Activated CD8-positive, alpha-beta memory T cell treated with anti-CD3 and anti-CD28 coated beads, Interleukin-2, amount 50 U/mL, for 4 hours (primary cell): ENCODE results near the gene BAHD1.

Experiments used
- DNase-seq: peaks from one replicate; pipeline ENCODE4 v3.0.0-alpha.2; 2020

Gene BAHD1

DNA sequence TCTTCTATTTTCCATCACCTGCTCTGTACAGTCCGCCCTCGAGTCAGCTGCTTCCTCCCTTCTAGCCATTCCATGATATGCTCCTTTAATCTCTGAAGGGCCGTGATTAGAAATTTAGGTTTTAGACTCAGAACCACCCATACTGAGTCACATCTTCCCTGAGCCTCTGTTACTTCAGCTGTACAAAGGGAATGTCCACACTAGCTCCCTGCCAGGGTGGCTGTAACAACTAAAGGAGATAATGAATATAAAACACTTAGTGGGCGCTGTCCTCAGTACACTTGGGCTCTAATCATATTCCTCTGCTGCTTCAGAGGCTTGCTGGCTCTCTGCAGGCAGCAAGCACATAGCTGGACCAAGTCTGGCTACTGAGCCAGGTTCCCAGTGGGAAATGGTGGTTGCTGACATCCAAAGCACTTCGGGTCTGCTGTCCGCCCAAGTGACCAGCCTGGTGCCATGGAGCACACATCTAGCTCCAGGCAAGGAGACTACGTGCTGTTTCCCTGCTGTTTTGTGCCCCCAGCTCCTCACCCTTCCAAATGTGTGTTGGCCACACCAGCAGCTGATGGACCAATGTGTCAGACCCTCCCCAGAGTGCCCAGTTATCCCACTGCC, 29.1 kb downstream of the BAHD1 start:
- no peak for DNase-seq

DNA sequence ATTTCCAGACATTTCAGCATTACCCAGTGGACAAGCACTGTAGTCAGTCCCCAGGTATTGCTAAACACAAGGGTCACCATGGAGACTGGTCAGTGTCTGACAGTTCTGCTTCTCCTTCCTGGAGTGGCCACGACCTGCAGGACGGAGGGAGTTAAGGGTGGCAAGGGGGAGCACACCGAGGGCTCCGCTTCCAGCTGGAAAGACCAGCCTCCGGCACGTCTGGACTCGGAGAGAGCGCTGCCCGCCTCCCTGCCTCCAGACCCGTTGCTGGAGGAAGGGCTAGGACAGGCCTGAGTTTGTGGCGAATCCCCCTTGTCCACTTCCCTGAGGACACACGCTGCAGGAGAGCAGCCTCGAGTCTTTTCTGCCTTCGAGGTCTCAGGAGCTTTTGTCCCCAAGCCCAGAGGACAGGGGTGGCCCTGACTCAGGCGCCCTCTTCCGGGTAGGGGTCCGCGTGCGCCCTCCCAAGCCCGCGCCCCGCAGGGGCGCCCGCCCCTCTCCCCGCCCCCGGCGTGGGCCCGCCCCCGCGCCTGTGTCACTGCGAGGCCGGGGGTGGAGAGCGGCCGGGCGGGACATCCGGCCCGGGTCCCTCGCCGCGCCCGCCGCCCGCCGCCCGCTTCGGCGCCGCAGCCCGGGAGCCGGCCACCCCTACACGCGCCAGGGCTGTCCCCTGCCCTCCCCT, 29.8 kb downstream of the BAHD1 start, which contains the start of gene CHST14:
CHST14 (plus strand) TSS at position 562 of the 682 bp plus-strand sequence. CDS start 230 bp downstream, outside the sequence.
- DNase-seq: peak; percentile 68

DNA sequence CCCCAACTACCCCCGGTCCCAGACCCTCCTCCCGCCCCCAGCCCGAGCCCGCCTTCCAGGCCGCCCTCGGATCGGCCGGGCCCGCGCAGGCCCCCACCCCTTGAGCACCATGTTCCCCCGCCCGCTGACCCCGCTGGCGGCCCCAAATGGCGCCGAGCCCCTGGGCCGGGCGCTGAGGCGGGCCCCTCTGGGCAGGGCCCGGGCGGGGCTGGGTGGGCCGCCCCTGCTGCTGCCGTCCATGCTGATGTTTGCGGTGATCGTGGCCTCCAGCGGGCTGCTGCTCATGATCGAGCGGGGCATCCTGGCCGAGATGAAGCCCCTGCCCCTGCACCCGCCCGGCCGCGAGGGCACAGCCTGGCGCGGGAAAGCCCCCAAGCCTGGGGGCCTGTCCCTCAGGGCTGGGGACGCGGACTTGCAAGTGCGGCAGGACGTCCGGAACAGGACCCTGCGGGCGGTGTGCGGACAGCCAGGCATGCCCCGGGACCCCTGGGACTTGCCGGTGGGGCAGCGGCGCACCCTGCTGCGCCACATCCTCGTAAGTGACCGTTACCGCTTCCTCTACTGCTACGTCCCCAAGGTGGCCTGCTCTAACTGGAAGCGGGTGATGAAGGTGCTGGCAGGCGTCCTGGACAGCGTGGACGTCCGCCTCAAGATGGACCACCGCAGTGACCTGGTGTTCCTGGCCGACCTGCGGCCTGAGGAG, 30.5 kb downstream of the BAHD1 start:
- no peak for DNase-seq

DNA sequence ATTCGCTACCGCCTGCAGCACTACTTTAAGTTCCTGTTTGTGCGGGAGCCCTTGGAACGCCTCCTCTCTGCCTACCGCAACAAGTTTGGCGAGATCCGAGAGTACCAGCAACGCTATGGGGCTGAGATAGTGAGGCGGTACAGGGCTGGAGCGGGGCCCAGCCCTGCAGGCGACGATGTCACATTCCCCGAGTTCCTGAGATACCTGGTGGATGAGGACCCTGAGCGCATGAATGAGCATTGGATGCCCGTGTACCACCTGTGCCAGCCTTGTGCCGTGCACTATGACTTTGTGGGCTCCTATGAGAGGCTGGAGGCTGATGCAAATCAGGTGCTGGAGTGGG, 31.0 kb downstream of the BAHD1 start:
- DNase-seq: peak; percentile 22

DNA sequence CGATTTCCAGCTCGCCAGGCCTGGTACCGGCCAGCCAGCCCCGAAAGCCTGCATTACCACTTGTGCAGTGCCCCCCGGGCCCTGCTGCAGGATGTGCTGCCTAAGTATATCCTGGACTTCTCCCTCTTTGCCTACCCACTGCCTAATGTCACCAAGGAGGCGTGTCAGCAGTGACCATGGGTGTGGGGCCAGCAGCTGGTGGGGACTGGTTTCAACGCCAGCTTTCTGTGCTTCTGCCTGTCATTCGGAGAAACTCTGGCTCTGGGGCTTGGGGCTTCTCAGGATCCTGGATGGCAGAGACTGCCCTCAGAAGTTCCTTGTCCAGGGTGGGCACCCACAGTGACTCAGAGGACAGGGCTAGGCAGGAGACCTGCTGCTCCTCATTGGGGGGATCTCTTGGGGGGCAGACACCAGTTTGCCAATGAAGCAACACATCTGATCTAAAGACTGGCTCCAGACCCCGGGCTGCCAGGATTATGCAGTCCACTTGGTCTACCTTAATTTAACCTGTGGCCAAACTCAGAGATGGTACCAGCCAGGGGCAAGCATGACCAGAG, 31.5 kb downstream of the BAHD1 start:
- no peak for DNase-seq

DNA sequence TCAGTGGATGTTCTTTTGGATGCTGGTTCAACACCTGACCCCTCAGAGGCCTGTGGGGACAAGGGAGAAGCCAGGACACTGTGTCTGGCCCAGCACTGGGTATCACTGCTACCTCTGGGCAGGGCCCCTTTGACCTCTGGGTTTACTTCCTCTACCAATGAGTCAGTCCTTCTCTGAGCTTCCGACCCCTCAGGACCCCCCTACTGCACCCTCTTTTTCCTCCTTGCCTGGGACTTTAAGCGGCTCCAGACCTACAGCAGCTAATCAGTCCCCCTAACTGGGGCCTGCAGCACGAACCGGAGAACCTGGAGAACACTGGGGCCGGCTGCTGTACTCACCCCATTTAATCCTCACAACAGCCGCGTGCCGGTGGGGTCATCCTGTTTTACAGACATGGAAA, 33.8 kb downstream of the BAHD1 start:
- DNase-seq: no peak

DNA sequence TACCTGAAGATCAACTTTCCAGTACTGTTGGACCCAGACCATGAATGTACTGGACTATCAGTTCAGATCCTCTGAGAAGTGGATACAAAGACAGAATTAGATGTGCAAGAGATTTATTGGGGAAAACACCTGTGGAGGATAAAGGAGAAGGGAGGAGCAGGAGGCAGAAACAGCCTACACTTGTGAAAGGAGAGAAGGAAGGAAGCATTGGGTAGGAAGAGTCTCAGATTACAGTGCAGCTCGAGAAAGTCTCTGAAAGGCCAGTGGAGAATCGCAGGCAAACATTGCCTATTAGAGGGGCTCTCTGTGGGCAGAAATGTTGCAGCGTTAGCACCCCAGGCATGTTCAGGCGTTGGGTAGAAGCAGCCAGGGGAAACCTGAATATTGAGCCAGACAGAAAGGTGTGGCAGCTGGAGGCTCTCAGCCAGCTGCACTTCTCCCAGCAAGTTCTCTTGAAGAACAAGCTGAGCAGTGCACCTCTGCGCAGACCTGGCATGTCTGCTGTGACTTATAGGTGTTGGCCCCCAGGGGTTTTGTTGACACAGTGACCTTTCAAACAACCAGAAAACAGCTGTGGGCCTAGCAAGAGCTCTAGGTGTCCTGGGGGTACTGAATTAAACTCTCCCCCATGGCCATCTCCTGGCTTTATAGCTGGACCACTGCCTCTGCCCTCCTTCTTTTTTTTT, 37.0 kb downstream of the BAHD1 start:
- DNase-seq: no peak

DNA sequence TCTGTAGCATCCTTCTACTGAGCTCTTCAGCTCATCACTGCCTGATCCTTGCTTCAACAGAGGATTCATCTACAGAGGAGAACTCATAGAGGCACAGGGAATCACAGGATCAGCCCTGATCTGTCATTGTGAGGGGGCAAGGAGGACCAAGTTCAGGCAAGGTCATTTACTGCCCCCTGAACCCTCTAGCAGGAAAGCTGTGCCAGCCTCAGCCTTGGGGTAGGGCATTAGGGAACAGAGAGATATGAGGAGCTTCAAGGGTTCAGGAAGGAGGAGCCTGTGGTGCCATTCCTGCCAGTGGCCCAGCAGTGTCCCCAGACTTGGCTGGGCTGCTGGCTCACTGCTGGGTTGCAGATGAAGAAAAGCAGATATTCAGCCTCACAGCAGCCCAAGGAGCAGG, 38.3 kb downstream of the BAHD1 start:
- DNase-seq: no peak

DNA sequence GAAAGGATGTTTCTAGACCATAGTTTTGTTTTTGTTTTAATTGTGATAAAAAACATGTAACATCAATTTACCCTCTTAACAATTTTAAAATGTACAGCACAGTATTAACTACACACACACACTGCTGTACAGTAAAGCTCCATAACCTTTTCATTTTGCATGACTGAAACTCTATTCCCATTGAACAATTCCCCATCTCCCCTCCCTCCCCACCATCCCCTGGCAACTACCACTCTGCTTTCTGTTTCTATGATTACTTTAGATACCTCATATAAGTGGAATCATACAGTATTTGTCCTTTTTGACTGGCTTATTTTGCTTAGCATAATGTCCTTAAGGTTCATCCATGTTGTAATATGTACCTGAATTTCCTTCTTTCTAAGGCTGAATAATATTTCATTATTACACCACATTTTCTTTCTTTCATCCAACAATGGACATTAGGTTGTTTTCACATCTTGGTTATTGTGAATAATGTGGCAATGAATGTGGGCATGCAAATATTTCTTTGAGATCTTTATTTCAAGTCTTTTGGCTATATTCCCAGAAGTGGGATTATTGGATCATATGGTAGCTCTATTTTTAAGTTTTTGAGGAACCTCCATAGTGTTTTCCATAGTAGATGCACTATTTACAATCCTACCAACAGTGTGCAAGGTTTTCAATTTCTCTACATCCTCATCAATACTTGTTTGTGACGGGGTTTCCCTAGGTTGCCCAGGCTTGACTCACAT, 40.8 kb downstream of the BAHD1 start:
- no peak for DNase-seq

DNA sequence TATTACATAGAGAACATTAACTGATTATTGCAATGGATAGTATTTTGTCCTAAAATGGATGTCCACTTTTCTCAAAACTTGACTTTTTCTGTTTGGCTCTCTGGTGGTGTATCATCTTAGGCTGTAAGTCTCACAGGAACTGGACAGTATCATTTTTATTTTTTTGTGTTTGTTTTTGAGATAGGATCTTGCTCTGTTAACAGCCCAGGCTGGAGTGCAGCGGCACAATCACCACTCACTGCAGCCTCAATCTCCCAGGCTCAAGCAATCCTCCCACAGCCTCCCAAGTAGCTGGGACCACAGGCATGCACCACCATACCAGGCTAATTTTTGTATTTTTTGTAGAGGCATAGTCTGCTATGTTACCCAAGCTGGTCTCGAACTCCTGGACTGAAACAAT, 43.2 kb downstream of the BAHD1 start:
- DNase-seq: no peak

DNA sequence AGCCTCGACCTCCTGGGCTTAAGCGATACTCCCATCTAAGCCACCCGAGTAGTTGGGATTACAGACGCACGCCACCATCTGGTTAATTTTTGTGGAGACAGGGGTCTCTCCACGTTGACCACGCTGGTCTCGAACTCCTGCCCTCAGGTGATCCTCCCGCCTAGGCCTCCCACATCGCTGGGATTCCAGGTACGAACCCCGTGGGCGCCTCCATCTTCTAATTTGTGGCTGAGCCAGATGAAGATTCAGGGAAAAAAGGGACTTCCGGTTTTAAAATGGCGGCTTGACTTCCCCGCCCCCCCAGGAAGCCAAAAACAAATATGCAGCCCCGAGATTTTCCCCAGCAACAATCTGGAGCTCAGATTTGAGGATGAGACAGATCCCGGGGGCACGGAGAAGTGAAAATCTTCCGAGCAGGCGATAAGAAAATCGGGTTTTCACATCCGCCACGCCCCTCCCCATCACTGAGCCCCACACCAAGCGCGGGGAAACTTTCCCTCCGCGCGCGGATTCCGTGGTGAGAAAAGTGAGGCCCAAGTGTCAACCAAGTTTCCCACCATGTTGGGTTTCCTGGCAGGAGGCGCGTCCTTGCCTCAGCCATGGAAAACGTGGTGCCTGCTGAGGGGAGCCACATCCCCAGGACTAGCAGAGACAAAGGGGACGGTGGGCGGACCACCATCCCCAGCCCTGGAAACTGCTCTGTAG, 45.5 kb downstream of the BAHD1 start:
- DNase-seq: no peak

DNA sequence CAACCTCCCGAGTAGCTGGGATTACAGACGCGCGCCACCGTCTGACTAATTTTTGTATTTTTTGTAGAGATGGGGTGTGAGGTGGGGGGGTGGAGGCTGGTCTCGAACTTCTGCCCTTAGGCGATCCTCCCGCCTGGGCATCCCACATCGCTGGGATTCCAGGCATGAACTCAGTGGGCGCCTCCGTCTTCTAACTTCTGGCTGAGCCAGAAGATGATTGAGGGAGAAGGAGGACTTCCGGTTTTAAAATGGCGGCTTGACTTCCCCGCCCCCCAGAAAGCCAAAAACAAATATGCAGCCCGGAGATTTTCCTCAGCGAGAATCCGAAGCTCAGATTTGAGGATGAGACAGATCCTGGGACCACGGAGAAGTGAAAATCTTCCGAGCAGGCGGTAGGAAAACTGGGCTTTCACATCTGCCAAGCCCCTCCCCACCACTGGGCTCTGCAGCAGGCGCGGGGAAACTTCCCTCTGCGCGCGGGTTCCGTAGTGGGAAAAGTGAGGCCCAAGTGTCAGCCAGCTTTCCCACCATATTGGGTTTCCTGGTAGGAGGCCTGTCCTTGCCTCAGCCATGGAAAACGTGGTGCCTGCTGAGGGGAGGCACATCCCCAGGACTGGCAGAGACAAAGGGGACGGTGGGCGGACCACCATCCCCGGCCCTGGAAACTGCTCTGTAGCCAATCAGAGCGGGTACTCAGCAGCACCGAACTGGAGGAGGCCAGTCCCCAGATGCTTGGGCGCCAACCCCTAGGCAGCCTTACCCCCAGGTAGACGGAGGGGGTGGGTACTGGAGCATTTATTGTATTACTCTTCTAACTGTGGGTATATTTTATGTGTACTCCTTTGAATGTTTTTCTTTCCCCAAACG, 47.3 kb downstream of the BAHD1 start:
- no peak for DNase-seq

DNA sequence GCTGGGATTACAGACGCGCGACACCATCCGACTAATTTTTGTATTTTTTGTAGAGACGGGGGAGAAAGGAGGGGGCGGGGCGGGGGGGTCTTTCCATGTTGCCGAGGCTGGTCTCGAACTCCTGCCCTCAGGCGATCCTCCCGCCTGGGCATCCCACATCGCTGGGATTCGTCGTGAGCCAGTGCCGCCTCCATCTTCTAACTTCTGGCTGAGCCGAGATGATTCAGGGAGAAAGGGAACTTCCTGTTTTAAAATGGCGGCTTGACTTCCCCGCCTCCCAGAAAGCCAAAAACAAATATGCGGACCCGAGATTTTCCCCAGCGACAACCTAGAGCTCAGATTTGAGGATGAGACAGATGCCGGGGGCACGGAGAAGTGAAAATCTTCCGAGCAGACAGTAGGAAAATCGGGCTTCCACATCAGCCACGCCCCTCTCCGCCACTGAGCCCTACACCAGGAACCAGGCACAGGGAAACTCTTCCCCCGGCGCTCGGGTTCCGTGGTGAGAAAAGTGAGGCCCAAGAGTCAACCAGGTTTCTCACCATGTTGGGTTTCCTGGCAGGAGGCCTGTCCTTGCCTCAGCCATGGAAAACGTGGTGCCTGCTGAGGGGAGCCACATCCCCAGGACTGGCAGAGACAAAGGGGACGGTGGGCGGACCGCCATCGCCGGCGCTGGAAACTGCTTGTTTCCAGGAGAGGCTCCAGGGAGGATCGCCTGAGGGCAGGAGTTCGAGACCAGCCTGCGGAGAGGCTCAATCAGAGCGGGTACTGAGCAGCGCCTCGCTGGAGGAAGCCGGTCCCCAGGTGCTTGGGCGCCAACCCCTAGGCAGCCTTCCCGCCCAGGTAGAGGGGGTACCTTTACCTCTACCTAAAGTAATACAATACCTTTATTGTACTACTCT, 48.8 kb downstream of the BAHD1 start:
- DNase-seq: no peak

DNA sequence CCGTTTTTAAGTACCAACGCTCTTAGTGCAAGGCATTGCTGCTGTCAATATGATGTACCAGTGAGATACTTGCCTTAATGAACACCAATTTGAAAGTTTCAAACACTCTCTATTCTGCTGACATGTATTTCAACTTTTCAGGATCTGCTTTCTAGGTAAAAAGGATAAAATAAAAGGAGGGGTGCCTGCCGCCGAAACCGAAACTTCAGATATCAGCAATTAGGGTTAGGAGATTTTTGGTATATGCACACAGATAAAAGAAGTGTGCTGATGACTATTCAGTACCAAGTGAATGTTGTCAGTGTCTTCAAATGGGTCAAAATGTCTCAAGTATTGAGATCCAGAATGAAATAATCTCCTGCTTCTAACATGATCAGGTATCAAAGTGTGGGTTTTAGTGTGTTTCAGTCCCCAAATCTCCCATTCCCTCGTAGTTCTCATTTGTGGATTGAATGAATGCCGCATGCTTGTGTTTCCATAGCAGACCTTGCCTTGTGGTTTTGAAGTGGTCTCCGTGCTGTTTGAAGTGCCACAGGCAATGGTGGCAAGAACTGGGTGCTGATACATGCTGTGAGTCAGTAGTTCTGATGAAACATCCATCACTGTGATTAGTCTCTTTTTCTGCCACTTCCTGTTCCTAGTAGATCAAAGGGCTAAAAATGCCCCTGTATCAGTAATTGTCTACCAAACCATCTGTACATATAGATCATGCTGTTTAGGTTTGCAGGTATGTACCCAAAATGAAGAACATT, 52.5 kb downstream of the BAHD1 start:
- DNase-seq: peak; percentile 52

DNA sequence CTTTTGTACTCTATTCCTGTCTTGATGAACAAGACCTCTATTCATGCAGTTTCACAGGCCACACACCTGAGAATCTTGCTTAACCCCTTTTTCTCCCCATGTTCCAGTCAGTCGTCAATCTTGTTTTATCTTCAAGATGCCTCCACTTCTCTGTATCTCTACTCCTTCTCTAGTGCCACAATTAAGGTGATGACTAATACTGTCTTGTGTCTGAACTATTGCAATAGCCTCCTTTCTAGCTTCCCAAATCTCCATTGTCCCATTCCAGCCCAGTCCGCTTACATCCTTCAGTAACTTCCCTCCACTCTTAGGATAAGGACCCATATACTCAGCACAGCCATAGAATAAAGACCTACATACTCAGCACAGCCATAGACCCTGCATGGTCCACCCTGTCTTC, 54.8 kb downstream of the BAHD1 start:
- no peak for DNase-seq

DNA sequence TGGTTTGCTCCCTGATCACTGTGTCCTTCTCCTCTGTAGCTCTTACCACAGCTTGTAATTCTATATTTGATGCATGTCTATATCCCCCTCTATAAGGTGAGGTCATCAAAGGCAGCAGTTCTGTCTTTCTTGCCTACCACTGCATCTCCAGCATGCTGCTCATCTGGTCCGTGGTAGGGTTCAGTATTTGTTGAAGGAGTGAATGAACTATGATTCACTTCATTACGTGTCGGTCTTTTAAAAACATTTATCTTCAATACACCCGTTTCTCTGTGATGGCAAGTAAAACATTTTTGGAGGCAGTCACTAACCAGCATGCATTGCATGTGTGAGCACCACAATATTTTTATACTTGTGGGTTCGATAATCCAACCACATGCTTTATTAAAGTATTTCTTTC, 57.7 kb downstream of the BAHD1 start:
- DNase-seq: no peak

DNA sequence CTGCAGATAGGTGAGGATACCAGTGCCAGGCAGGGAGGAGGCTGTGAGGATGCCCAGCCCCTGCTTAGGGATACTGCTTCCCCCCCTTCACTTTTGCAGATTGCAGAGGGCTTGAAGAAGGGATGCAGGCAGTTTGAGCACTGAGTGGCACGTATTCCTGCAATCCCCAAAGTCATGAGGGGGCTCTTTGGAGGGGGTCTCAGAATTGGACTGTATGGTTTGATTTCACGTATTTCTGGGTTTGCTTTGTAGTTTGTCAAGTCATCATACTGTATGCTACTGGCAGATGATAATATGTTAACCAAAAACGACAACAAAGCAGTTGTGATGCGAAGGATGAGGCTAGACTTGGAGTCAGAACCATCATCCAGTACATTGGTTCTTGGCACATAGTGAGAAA, 58.1 kb downstream of the BAHD1 start:
- no peak for DNase-seq

DNA sequence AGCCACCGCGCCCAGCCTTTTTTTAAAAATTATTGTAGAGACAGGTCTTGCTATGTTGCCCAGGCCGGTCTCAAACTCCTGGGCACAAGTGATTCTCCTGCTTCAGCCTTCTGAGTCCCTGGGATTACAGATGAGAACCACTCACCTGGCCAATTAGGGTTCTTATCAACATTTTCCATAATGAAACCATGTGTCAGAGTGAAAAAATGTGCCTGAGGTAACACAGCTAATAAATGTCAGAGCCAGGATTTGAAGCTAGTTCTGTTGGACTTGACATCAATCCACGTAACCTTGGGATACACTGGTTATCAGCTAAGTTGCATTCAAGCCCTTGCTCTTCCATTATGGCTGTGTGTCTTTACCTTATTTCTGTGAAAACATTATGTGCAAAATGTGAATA, 59.2 kb downstream of the BAHD1 start:
- no peak for DNase-seq
